Right atrium auricular region (tissue), 2 donors: ENCODE data around the gene TRA2B. TPM values are rescaled to one million over a fixed set of nuclear protein-coding genes. Genes with fewer than 3 reads are reported as not detected.

ENCODE experiments used
- DNase-seq: peaks from one replicate; pipeline ENCODE4 v3.0.0-alpha.2; 2019; ENCODE audit warnings: low spot score
- H3K27ac ChIP-seq, 2 donors: fragments of 200-600 bp; sonication (generic); 1 replicate in 1 of 2; 2 replicates in 1 of 2; pipeline ENCODE4 v1.5.1; 2016 to 2019
- H3K27me3 ChIP-seq, 2 donors: fragments of 200-600 bp; sonication (generic); one replicate each; pipeline versions ENCODE4 v1.5.1 to v1.6.0; 2017 to 2019
- H3K36me3 ChIP-seq: fragments of 200-600 bp; sonication (generic); one replicate; pipeline ENCODE4 v1.5.1; 2016
- H3K4me1 ChIP-seq, 2 donors: fragments of 200-600 bp; sonication (generic); one replicate each; pipeline versions ENCODE4 v1.5.1 to v1.6.0; 2017 to 2019
- H3K4me3 ChIP-seq, 2 donors: fragments of 200-600 bp; sonication (generic); 1 replicate in 1 of 2; 2 replicates in 1 of 2; pipeline ENCODE4 v1.5.1; 2017 to 2019; ENCODE audit warnings: mild to moderate bottlenecking in 1 of 2, moderate library complexity in 1 of 2
- H3K9me3 ChIP-seq, 2 donors: fragments of 200-600 bp; sonication (generic); one replicate each; pipeline ENCODE4 v1.5.1; 2019
- total RNA-seq, 2 donors: library from RNA; depleted of rRNA; stranded (reverse); fragments of >200 nt; gene quantifications; one replicate each; pipeline ENCODE4 v1.1.0, GENCODE V29; 2016
- TF ChIP-seq, protein P1 (sequence below), 2 donors: fragments of 200-600 bp; sonication (generic); IDR thresholded peaks; one replicate each; pipeline ENCODE4 v1.5.1; 2019; ENCODE audit warnings: antibody characterized with exemption in 2 of 2

Gene TRA2B
- total RNA-seq: 100 to 1,000 TPM; 144 to 163 TPM

- no peaks in the 10 kb centered on the region for H3K36me3 ChIP-seq
- TF ChIP-seq, protein P1, sequence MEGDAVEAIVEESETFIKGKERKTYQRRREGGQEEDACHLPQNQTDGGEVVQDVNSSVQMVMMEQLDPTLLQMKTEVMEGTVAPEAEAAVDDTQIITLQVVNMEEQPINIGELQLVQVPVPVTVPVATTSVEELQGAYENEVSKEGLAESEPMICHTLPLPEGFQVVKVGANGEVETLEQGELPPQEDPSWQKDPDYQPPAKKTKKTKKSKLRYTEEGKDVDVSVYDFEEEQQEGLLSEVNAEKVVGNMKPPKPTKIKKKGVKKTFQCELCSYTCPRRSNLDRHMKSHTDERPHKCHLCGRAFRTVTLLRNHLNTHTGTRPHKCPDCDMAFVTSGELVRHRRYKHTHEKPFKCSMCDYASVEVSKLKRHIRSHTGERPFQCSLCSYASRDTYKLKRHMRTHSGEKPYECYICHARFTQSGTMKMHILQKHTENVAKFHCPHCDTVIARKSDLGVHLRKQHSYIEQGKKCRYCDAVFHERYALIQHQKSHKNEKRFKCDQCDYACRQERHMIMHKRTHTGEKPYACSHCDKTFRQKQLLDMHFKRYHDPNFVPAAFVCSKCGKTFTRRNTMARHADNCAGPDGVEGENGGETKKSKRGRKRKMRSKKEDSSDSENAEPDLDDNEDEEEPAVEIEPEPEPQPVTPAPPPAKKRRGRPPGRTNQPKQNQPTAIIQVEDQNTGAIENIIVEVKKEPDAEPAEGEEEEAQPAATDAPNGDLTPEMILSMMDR (IDR thresholded peaks at IDR 0.05): peak in 1 of 2 donors; percentile 40
- H3K4me3 ChIP-seq: peak within 1 kb of the TSS; percentile 98 to 99
- H3K27me3 ChIP-seq: no peaks in the 10 kb centered on the region
- DNase-seq: peak; percentile 99
- H3K27ac ChIP-seq: peak within 1 kb of the TSS; percentile 100
- no peaks in the 10 kb centered on the region for H3K9me3 ChIP-seq
- peaks cover 0 to 28% of the 10 kb centered on the region in 2 donors for H3K4me1 ChIP-seq
These were observed at the start of gene TRA2B for GRCh38 chr3:185937689-185938374. TSS of gene TRA2B (minus strand) at chr3:185938014. CDS start at chr3:185937860, 154 bp downstream.

GRCh38 chr3:185986198-185986777 lies 48.5 kb upstream of the TRA2B start:
- Histone ChIP-seq H3K27ac (no peak overlapping the region), H3K4me1 (peaks cover 0 to 9% of the 10 kb centered on the region in 2 donors), H3K36me3 (no peaks in the 10 kb centered on the region), H3K27me3 (no peaks in the 10 kb centered on the region), H3K4me3 (no peak overlapping the region), H3K9me3 (no peaks in the 10 kb centered on the region)
- TF ChIP-seq, protein P1 (IDR thresholded peaks at IDR 0.05): no peak
- DNase-seq: no peak

DNA sequence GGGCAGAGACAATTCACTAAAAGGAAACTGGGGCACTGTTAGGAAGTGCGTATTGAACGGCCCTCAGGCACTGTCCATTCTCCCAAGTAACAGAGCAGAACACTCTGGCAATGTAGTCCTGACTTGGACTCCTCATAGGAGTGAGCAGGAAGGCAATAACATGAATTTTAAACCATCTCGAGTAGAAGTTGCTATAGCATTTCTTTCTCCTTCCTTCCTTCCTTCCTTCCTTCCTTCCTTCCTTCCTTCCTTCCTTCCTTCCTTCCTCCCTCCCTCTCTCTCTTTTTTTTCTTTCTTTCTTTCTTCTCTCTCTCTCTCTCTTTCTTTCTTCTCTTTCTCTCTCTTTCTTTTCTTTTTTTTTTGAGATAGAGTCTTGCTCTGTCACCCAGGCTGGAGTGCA lies 46.4 kb upstream of the TRA2B start:
- TF ChIP-seq, protein P1 (IDR thresholded peaks at IDR 0.05): no peak
- Histone ChIP-seq H3K27ac (no peak overlapping the region), H3K4me3 (no peak overlapping the region), H3K36me3 (no peaks in the 10 kb centered on the region), H3K27me3 (no peaks in the 10 kb centered on the region), H3K9me3 (no peaks in the 10 kb centered on the region), H3K4me1 (peaks cover 0 to 9% of the 10 kb centered on the region in 2 donors)
- DNase-seq: no peak

DNA sequence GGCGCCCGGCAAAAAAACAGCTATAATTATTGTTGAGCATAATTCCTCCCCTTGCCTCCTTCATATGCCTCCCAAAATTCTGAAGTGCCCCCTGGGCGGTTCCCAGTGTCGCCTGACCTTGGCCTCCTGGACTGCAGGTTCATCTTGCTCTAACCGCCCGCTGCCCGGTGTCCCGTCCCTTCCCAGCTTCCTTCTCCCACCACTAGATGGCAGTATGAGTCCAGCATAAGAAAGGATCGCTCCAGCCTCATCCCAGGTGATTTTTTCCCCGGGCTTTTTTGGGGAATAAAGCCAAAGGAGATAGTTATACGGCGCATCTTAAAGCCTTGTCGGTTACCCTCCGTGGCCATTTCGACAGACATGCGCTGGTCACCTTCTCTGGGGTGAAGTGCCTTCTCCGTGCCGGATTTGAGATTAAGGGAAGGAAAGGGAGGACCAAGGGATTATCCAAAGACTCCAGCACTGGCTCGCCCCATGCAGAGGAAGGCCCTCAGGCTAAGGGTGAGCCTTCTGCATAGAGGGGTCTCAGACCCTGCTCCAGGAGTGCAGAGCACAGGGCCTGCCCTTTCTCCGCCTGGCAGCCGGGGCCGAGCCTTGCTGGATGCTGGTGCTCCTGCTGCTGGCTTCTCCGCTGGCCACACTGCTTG lies 45.8 kb upstream of the TRA2B start:
- no peaks in the 10 kb centered on the region for H3K27me3 ChIP-seq
- no peak overlapping the region for H3K27ac ChIP-seq
- peak; percentile 79 for DNase-seq
- H3K36me3 ChIP-seq: no peaks in the 10 kb centered on the region
- TF ChIP-seq, protein P1 (IDR thresholded peaks at IDR 0.05): peak; percentile 83 to 92
- H3K9me3 ChIP-seq: no peaks in the 10 kb centered on the region
- no peak overlapping the region for H3K4me3 ChIP-seq
- H3K4me1 ChIP-seq: peaks cover 0 to 9% of the 10 kb centered on the region in 2 donors

GRCh38 chr3:185982632-185983031 lies 44.8 kb upstream of the TRA2B start:
- Histone ChIP-seq H3K27ac (no peak overlapping the region), H3K9me3 (no peaks in the 10 kb centered on the region)

More at GRCh38 chr3:185982632-185983031, 44.8 kb upstream of the TRA2B start:
- Histone ChIP-seq H3K36me3 (no peaks in the 10 kb centered on the region), H3K27me3 (no peaks in the 10 kb centered on the region), H3K4me1 (peaks cover 0 to 9% of the 10 kb centered on the region in 2 donors), H3K4me3 (no peak overlapping the region)
- TF ChIP-seq, protein P1 (IDR thresholded peaks at IDR 0.05): no peak
- DNase-seq: peak; percentile 49
